C4-2B (cell line): Measurements from ENCODE around the gene GRK5.

Experiments
- H3K27ac ChIP-seq: fragments of 450-650 bp; 2 replicates; pipeline ENCODE4 v1.5.1; 2017
- ZFX ChIP-seq: fragments of 450-650 bp; IDR thresholded peaks from 2 replicates; pipeline ENCODE4 v1.6.1; 2017
- TF ChIP-seq, protein P1 (sequence below): fragments of 450-650 bp; conservative IDR thresholded peaks from 2 replicates; pipeline ENCODE4 v1.5.1; 2017; ENCODE audit warnings: mild to moderate bottlenecking

The GRK5 gene

GRCh38 chr10:119445311-119445934, 238.1 kb downstream of the GRK5 start:
- no peak overlapping the region for H3K27ac ChIP-seq
- TF ChIP-seq, protein P1, sequence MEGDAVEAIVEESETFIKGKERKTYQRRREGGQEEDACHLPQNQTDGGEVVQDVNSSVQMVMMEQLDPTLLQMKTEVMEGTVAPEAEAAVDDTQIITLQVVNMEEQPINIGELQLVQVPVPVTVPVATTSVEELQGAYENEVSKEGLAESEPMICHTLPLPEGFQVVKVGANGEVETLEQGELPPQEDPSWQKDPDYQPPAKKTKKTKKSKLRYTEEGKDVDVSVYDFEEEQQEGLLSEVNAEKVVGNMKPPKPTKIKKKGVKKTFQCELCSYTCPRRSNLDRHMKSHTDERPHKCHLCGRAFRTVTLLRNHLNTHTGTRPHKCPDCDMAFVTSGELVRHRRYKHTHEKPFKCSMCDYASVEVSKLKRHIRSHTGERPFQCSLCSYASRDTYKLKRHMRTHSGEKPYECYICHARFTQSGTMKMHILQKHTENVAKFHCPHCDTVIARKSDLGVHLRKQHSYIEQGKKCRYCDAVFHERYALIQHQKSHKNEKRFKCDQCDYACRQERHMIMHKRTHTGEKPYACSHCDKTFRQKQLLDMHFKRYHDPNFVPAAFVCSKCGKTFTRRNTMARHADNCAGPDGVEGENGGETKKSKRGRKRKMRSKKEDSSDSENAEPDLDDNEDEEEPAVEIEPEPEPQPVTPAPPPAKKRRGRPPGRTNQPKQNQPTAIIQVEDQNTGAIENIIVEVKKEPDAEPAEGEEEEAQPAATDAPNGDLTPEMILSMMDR, result peak; percentile 97
- TF ChIP-seq ZFX, result no peak

- TF ChIP-seq ZFX, result no peak
- TF ChIP-seq, protein P1, result no peak
- H3K27ac ChIP-seq, result no peak overlapping the region
These were observed 238.6 kb downstream of the GRK5 start for GRCh38 chr10:119445935-119446317.

GRCh38 chr10:119446441-119447277, 239.3 kb downstream of the GRK5 start:
- no peak overlapping the region for H3K27ac ChIP-seq
- TF ChIP-seq ZFX, result no peak
- TF ChIP-seq, protein P1, result no peak

DNA sequence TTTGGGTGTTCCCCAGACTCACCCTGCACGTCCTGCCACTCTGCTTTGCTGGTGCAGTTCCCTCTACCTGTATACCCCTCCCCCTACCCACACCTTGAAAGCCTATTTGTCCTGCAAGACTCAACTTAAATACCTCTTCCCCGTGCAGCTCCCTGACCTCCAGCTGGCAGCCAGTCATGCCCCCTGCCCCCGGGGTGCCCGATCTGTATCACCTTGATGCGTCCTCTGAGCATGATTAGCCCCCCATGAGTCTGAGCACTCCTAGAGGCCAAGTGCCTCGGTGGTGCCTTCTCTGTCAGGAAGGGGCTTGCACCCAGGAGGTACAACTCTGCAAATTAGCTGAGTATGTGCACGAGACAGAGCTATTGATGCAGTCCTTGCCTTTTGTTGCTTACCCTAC, 240.1 kb downstream of the GRK5 start:
- no peak for TF ChIP-seq ZFX
- TF ChIP-seq, protein P1, result no peak
- no peak overlapping the region for H3K27ac ChIP-seq

DNA sequence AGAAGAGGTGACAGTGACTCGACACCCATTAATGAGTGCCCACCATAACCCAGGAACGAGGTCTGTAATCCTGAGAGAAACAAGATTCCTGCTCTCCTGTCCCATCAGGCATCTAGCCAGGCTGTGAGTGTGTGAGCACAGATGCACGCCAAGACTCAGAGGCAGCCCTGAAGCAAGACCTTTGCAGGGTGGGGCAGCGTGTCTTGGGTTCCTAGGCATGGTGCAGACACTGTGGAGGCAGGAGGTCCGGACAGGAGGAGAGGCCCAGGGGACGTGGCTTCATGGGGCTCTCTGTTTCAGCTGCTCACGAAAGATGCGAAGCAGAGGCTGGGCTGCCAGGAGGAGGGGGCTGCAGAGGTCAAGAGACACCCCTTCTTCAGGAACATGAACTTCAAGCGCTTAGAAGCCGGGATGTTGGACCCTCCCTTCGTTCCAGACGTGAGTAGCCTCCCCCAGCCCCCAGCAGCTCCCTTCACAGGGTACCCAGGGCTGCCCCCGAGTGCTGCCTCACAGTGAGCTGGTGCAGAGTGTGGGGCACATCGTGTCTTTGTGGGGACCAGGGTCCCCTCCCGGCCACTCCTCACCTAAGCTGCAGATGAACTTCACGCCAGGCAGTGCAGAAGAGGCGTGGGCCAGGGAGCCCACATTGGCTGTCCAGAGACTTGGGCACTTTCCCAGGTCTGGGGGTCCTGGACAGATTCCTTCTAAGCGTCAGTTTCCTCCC, 240.6 kb downstream of the GRK5 start:
- H3K27ac ChIP-seq, result no peak overlapping the region
- no peak for TF ChIP-seq ZFX
- TF ChIP-seq, protein P1, result no peak

DNA sequence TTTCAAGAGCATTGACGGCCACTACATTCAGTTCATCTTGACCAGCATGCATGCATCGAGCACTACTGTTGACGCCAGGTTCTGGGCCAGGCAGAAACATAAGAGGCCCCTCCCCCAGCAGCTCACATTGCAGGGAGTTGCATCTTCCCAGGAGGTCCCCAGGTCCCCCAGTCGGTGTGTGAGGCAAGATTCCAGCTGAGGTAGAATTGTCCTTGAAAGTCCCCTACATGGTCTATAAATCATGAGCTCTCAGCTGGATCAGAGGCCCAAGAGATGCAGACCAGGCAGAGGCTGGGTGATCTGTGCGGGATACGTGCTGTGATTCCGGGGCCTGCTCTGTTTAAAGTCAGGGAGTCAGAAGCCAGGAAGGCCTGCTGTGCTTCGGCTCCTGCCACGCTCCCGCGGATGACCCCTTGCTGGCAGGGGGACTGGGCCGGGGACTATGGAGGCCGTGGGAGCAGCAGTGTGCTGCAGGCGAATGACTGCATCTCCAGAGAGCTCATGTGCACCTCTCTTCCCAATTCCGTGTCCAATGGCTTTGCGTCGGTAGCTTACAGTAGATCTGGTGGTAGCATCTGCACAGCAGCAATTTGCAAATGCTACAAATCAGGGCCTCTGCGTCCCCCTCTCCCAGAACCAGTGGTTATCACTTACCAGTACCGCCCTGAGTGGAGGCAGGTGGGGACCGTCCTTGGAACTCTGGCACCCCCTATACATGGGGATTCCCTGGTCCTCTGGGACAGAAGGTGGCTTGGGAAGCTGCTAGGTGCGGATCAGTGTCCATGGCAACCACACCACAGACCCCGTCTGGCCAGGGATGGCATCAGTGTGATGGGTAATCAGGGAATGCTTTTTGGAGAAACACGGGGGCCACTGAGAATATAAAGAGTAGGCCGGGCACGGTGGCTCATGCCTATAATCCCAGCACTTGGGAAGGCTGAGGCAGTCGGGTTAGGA, 241.5 kb downstream of the GRK5 start:
- no peak overlapping the region for H3K27ac ChIP-seq
- TF ChIP-seq ZFX, result no peak
- TF ChIP-seq, protein P1, result no peak
